Tibial nerve (tissue), 4 donors: ENCODE measurements around the gene SMIM24. TPM values are rescaled to one million over a fixed set of nuclear protein-coding genes. Genes with fewer than 3 reads are reported as not detected.

ENCODE experiments used
- DNase-seq, 2 donors: peaks; one replicate each; pipeline ENCODE4 v3.0.0-alpha.2; 2019; ENCODE audit warnings: low spot score in 2 of 2
- H3K27ac ChIP-seq, 4 donors: fragments of 200-600 bp; sonication (generic) in 3 of 4; one replicate each; pipeline ENCODE4 v1.5.1; 2017 to 2019; ENCODE audit warnings: mild to moderate bottlenecking in 1 of 4
- H3K27me3 ChIP-seq, 2 donors: fragments of 200-600 bp; sonication (generic) in 1 of 2; one replicate each; pipeline versions ENCODE4 v1.5.1 to v1.6.0; 2017 to 2019
- H3K36me3 ChIP-seq, 3 donors: fragments of 200-600 bp; sonication (generic); one replicate each; pipeline ENCODE4 v1.5.1; 2018 to 2019
- H3K4me1 ChIP-seq, 4 donors: fragments of 200-600 bp; sonication (generic) in 3 of 4; one replicate each; pipeline ENCODE4 v1.5.1; 2017 to 2019
- H3K4me3 ChIP-seq, 4 donors: fragments of 200-600 bp; sonication (generic) in 3 of 4; one replicate each; pipeline ENCODE4 v1.5.1; 2017 to 2019; ENCODE audit warnings: mild to moderate bottlenecking in 1 of 4, moderate library complexity in 1 of 4
- H3K9me3 ChIP-seq, 4 donors: fragments of 200-600 bp; sonication (generic) in 3 of 4; one replicate each; pipeline ENCODE4 v1.5.1; 2017 to 2019
- CTCF ChIP-seq, 5 experiments: fragments of 200-600 bp in 3 of 5; fragments of 450-650 bp in 2 of 5; sonication (generic) in 3 of 5; IDR thresholded peaks; one replicate each; pipeline ENCODE4 v1.5.1; 2016 to 2019; ENCODE audit warnings: antibody characterized with exemption in 5 of 5, mild to moderate bottlenecking in 3 of 5, moderate library complexity in 2 of 5
- EP300 ChIP-seq, 2 donors: sonication (generic); formaldehyde crosslinking; IDR thresholded peaks; one replicate each; pipeline ENCODE4 v1.6.1; 2017; ENCODE audit warnings: antibody characterized with exemption in 2 of 2, mild to moderate bottlenecking in 1 of 2
- POLR2A ChIP-seq, 2 donors: fragments of 450-650 bp; IDR thresholded peaks; one replicate each; pipeline ENCODE4 v1.6.1; 2017; ENCODE audit warnings: antibody characterized with exemption in 2 of 2, mild to moderate bottlenecking in 2 of 2, moderate library complexity in 2 of 2
- WGBS, 2 donors: methylation state at CpG; one replicate each; pipeline ENCODE4 v1.1.5; 2018; 5-methylcytosine and 5-hydroxymethylcytosine counted together
- total RNA-seq, 4 donors: library from RNA; depleted of rRNA; stranded (reverse); fragments of >200 nt; gene quantifications; one replicate each; pipeline ENCODE4 v1.1.0, GENCODE V29; 2016

SMIM24 gene
- total RNA-seq, 4 donors from 2014 or later = not detected

DNA sequence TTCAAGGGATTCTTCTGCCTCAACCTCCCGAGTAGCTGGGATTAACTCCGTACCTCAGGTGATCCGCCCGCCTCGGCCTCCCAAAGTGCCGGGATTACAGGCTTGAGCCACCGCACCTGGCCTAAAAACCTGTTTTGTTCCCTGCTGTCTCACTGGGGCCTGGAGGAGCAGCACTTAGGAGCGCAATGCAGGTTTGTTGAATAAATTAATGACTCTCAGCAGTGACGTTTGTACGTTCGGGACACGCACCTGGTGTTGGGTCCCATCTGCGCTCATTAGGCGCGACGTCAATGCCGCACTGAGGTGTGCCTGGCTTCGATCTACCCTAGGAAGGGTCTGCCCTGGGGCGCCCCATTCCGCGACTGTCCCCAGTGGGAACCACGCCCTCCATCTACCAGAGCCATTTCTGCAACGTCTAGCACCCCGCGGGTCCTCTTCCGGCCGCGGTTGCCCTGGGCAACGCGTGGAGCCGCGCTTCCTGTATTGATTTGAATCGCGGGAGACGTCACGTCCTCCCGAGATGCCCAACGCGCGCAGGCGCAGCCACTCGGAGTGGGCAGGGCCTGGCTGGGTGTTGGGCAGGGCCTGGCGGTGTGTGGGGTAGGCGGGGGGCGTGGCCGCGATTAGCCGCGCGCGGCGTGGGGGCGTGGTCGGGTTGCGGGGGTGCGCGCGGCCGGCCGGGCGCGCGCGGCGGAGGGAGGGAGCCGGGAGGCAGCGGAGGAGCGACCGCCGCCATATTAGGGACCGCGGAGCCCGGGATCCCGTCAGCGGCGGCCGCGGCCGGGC is 25.5 kb upstream of the SMIM24 start, which contains the start of gene FZR1:
Gene FZR1 (plus strand): TSS at position 714 of the 786 bp plus-strand sequence. CDS start 16,679 bp downstream, outside the sequence.
- peak; percentile 97 to 98 for DNase-seq
- Histone ChIP-seq H3K27ac (peak within 1 kb of the TSS; percentile 79 to 97 (median 90)), H3K36me3 (peaks cover 0 to 23% (median 0%) of the 10 kb centered on the region in 3 donors), H3K4me1 (peaks cover 0 to 48% (median 9%) of the 10 kb centered on the region in 4 donors), H3K27me3 (no peaks in the 10 kb centered on the region), H3K9me3 (no peaks in the 10 kb centered on the region), H3K4me3 (peak within 1 kb of the TSS; percentile 79 to 96 (median 92))
- WGBS, 2 donors = 0 to 2% methylated on average over 28 to 76 of the region's 79 CpGs
- TF ChIP-seq POLR2A (IDR thresholded peaks at IDR 0.05) = peak; percentile 57 to 89
- TF ChIP-seq EP300 (IDR thresholded peaks at IDR 0.05) = peak; percentile 76 to 97
- TF ChIP-seq CTCF (IDR thresholded peaks at IDR 0.05) = peak in 1 of 5 experiments; percentile 15

GRCh38 chr19:3504735-3505134 is 24.4 kb upstream of the SMIM24 start:
- no peaks in the 10 kb centered on the region for H3K27me3 ChIP-seq
- no peak overlapping the region for H3K4me3 ChIP-seq
- TF ChIP-seq POLR2A (IDR thresholded peaks at IDR 0.05) = no peak
- TF ChIP-seq EP300 (IDR thresholded peaks at IDR 0.05) = no peak
- TF ChIP-seq CTCF (IDR thresholded peaks at IDR 0.05) = no peak
- 81 to 84% methylated on average over 5 of the region's 5 CpGs for WGBS, 2 donors
- H3K9me3 ChIP-seq = no peaks in the 10 kb centered on the region
- H3K4me1 ChIP-seq = peaks cover 0 to 43% (median 12%) of the 10 kb centered on the region in 4 donors
- H3K36me3 ChIP-seq = peaks cover 0 to 12% (median 0%) of the 10 kb centered on the region in 3 donors
- no peak for DNase-seq
- no peak overlapping the region for H3K27ac ChIP-seq

- Histone ChIP-seq H3K4me3 (no peak overlapping the region), H3K9me3 (no peaks in the 10 kb centered on the region), H3K36me3 (no peaks in the 10 kb centered on the region), H3K27ac (no peak overlapping the region), H3K27me3 (no peaks in the 10 kb centered on the region), H3K4me1 (peaks cover 0 to 40% (median 18%) of the 10 kb centered on the region in 4 donors)
- 81 to 83% methylated on average over 13 of the region's 13 CpGs for WGBS, 2 donors
- DNase-seq = no peak
- no peak for TF ChIP-seq POLR2A (IDR thresholded peaks at IDR 0.05)
- no peak for TF ChIP-seq EP300 (IDR thresholded peaks at IDR 0.05)
- TF ChIP-seq CTCF (IDR thresholded peaks at IDR 0.05) = no peak
Measured at GRCh38 chr19:3503036-3503572, 22.8 kb upstream of the SMIM24 start.

DNA sequence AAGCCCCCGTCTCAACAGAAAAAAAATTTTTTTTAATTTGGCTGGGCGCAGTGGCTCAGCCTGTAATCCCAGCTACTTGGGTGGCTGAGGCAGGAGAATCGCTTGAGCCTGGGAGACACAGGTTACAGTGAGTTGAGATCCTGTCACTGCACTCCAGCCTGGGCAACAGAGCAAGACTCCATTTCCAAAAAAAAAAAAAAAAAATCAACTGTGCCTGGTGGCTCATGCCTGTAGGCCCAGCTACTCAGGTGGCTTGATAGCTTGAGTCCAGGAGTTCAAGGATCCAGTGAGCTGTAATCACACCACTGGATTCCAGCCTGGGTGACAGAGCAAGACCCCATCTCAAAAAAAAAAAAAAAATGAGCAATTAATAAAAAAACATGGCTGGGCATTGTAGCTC is 21.5 kb upstream of the SMIM24 start:
- Histone ChIP-seq H3K36me3 (peaks cover 0 to 12% (median 0%) of the 10 kb centered on the region in 3 donors), H3K9me3 (no peaks in the 10 kb centered on the region), H3K27me3 (no peaks in the 10 kb centered on the region), H3K27ac (no peak overlapping the region), H3K4me1 (peaks cover 0 to 27% (median 9%) of the 10 kb centered on the region in 4 donors), H3K4me3 (no peak overlapping the region)
- DNase-seq = no peak
- no peak for TF ChIP-seq CTCF (IDR thresholded peaks at IDR 0.05)
- no peak for TF ChIP-seq EP300 (IDR thresholded peaks at IDR 0.05)
- TF ChIP-seq POLR2A (IDR thresholded peaks at IDR 0.05) = no peak
- 89 to 91% methylated on average over 3 of the region's 3 CpGs for WGBS, 2 donors
